ENCODE measurements around the gene RFT1.

- TF ChIP-seq ZC3H10 (CRISPR knock-in tag; IDR thresholded peaks at IDR 0.05) (no peak), ISL1 (CRISPR knock-in tag; IDR thresholded peaks at IDR 0.05) (no peak), ZNF70 (CRISPR knock-in tag; IDR thresholded peaks at IDR 0.05) (no peak), CSRNP3 (CRISPR knock-in tag; IDR thresholded peaks at IDR 0.05) (no peak), PATZ1 (CRISPR knock-in tag; IDR thresholded peaks at IDR 0.05; ENCODE audit: borderline replicate concordance) (no peak), RARB (CRISPR knock-in tag; IDR thresholded peaks at IDR 0.05) (no peak), ZNF8 (CRISPR knock-in tag; IDR thresholded peaks at IDR 0.05) (no peak)
Measured at GRCh38 chr3:53147151-53147902, 17.1 kb upstream of the RFT1 start.
